GM21390 (cell line): Measurements from ENCODE around the gene BTD.

Experiments used
- ATAC-seq: cut with Tn5 transposase; IDR thresholded peaks from one replicate; pipeline ENCODE4 v1.9.1; 2021; ENCODE audit not compliant: unreplicated experiment

Gene BTD

GRCh38 chr3:15601399-15602145 is at the start of gene BTD, which contains the start of gene HACL1:
Gene BTD (plus strand): TSS chr3:15601745. CDS start chr3:15635440, 33,695 bp downstream.
Gene HACL1 (minus strand): TSS chr3:15601569. CDS start chr3:15601463, 106 bp downstream.
- peak; percentile 93 for ATAC-seq

GRCh38 chr3:15551902-15552301 is 49.6 kb upstream of the BTD start:
- no peak for ATAC-seq

GRCh38 chr3:15553749-15554148 is 47.8 kb upstream of the BTD start:
- ATAC-seq: no peak

GRCh38 chr3:15556512-15556911 is 45.0 kb upstream of the BTD start:
- peak; percentile 87 for ATAC-seq

GRCh38 chr3:15557511-15557946 is 44.0 kb upstream of the BTD start:
- peak; percentile 52 for ATAC-seq

GRCh38 chr3:15558581-15558980 is 43.0 kb upstream of the BTD start:
- no peak for ATAC-seq

- no peak for ATAC-seq
Measured at GRCh38 chr3:15562560-15562959, 39.0 kb upstream of the BTD start.

- ATAC-seq: no peak
Measured at GRCh38 chr3:15563190-15563589, 38.4 kb upstream of the BTD start.

- ATAC-seq: no peak
Measured at GRCh38 chr3:15572138-15572537, 29.4 kb upstream of the BTD start.

- no peak for ATAC-seq
Measured at GRCh38 chr3:15575446-15575845, 26.1 kb upstream of the BTD start.

- no peak for ATAC-seq
Measured at GRCh38 chr3:15576475-15576874, 25.1 kb upstream of the BTD start.

GRCh38 chr3:15578289-15578867 is 23.2 kb upstream of the BTD start:
- no peak for ATAC-seq

GRCh38 chr3:15579051-15579450 is 22.5 kb upstream of the BTD start:
- no peak for ATAC-seq

GRCh38 chr3:15581471-15582394 is 19.8 kb upstream of the BTD start:
- no peak for ATAC-seq

GRCh38 chr3:15585111-15585845 is 16.3 kb upstream of the BTD start:
- no peak for ATAC-seq

- no peak for ATAC-seq
Measured at GRCh38 chr3:15591242-15591641, 10.3 kb upstream of the BTD start.

- ATAC-seq: no peak
Measured at GRCh38 chr3:15591928-15592327, 9.6 kb upstream of the BTD start.

GRCh38 chr3:15592968-15593367 is 8.6 kb upstream of the BTD start:
- no peak for ATAC-seq

GRCh38 chr3:15595955-15596354 is 5.6 kb upstream of the BTD start:
- no peak for ATAC-seq

GRCh38 chr3:15601046-15601398 is 523 bp upstream of the BTD start:
- ATAC-seq: peak; percentile 23

GRCh38 chr3:15602146-15602536 is 596 bp downstream of the BTD start:
- ATAC-seq: peak; percentile 10
